ENCODE results near the gene DCXR. TPM values are rescaled to one million over a fixed set of nuclear protein-coding genes. Genes with fewer than 3 reads are reported as not detected.

The DCXR gene
- total and polyA plus RNA-seq, 11 donors = 139 to 312 (median 200) TPM

- WGBS, 4 donors = 75 to 91% (median 78%) methylated on average over 9 to 31 of the region's 31 CpGs
- Histone ChIP-seq H3K4me3 (peak overlapping the region in 6 of 12 donors; percentile 8 to 37 (median 29)), H3K27ac (peak overlapping the region; percentile 42 to 86 (median 78))
These were observed 45.0 kb downstream of the DCXR start for GRCh38 chr17:81992306-81993102.

GRCh38 chr17:81991684-81992305, 45.7 kb downstream of the DCXR start:
- ATAC-seq = peak; percentile 88 to 93 (median 90)
- Histone ChIP-seq H3K9me3 (no peaks in the 10 kb centered on the region), H3K4me1 (peaks cover 0 to 26% (median 14%) of the 10 kb centered on the region in 12 donors), H3K27ac (peak overlapping the region; percentile 42 to 86 (median 78)), H3K27me3 (no peaks in the 10 kb centered on the region), H3K4me3 (peak overlapping the region in 6 of 12 donors; percentile 8 to 37 (median 29)), H3K36me3 (peaks cover 0 to 33% (median 3%) of the 10 kb centered on the region in 9 donors)
- 29 to 55% (median 43%) methylated on average over 11 to 31 of the region's 31 CpGs for WGBS, 4 donors
- TF ChIP-seq CTCF (IDR thresholded peaks at IDR 0.05) = peak in 2 of 12 donors; percentile 13 to 22
- no peak for TF ChIP-seq POLR2A (IDR thresholded peaks at IDR 0.05)
- intact Hi-C loops (cut with DNase I) = no loop called here
- peak; percentile 75 to 90 (median 82) for DNase-seq

More at GRCh38 chr17:81992306-81993102, 45.0 kb downstream of the DCXR start:
- H3K27me3 ChIP-seq = no peaks in the 10 kb centered on the region
- no peak for TF ChIP-seq CTCF (IDR thresholded peaks at IDR 0.05)
- TF ChIP-seq POLR2A (IDR thresholded peaks at IDR 0.05) = no peak
- DNase-seq (no peak), ATAC-seq (peak in 3 of 4 donors; percentile 1 to 10 (median 2))
- no peaks in the 10 kb centered on the region for H3K9me3 ChIP-seq
- intact Hi-C loops (cut with DNase I) = no loop called here
- H3K36me3 ChIP-seq = peaks cover 0 to 27% (median 6%) of the 10 kb centered on the region in 9 donors
- peaks cover 0 to 26% (median 14%) of the 10 kb centered on the region in 12 donors for H3K4me1 ChIP-seq

DNA sequence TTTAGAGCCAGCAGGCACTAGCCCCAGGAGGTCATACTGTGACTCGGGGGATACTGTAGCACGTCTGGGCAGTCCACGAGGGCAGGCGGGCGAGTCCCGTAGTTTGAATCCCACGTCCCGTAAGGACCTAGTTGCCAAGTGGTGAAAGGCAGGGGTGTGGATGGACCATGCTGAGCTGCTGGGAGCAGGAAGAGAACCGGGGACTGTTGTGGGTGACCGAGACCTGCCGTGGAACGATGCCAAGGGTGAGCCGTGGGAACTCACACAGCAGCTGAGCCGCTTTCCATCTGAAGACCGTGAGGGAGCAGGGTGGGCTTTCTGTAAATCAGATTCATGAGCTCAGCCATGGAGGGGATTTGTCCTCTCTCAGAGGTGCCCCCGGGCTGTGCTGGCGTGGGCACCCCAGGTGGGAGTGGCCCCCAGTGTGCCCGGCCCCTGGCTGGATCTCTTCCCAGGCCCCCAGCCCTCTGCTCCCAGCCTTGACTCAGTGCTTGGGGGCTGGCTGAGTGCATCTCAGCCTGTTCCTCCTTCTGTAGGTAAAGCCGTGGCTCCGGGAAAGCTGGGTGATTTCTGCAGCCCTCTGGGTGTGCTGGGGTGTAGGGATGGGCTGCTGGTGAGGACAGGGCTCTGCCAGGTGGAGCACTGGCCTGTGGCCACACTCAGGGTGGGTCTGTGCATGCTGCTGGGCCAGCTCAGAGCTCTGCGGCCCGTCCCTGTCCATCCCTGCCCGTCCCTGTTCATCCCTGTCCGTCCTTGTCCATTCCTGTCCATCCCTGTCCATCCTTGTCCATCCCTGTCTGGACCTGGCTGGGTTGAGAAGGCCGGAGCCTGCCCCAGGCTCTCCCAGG, 46.4 kb downstream of the DCXR start:
- 63 to 81% (median 75%) methylated on average over 13 to 25 of the region's 25 CpGs for WGBS, 4 donors
- H3K4me3 ChIP-seq = peak overlapping the region in 1 of 12 donors; percentile 32
- ATAC-seq = peak in 1 of 4 donors; percentile 27

More for the DNA sequence above, 46.4 kb downstream of the DCXR start:
- intact Hi-C loops (cut with DNase I) = no loop called here
- TF ChIP-seq CTCF (IDR thresholded peaks at IDR 0.05) (no peak), POLR2A (IDR thresholded peaks at IDR 0.05) (no peak)
- H3K27me3 ChIP-seq = no peaks in the 10 kb centered on the region
- no peaks in the 10 kb centered on the region for H3K9me3 ChIP-seq
- peaks cover 0 to 26% (median 14%) of the 10 kb centered on the region in 12 donors for H3K4me1 ChIP-seq
- peak in 1 of 5 donors; percentile 46 for DNase-seq
- peaks cover 0 to 33% (median 10%) of the 10 kb centered on the region in 9 donors for H3K36me3 ChIP-seq
- peak overlapping the region in 11 of 12 donors; percentile 42 to 86 (median 78) for H3K27ac ChIP-seq

All from heart left ventricle (tissue), 16 donors.